OCI-LY7 (cell line): ENCODE results near the gene ANKRD13D.

Source experiments
- EZH2phosphoT487 ChIP-seq: fragments of 200-600 bp; sonication (generic); IDR thresholded peaks from 2 replicates; pipeline ENCODE4 v1.6.1; 2018; ENCODE audit warnings: low read depth, borderline replicate concordance, mild to moderate bottlenecking, mixed run types, antibody characterized with exemption, low read length, moderate library complexity, mixed read lengths
- TF ChIP-seq, protein P1 (sequence below): fragments of 200-600 bp; sonication (generic); conservative IDR thresholded peaks from 2 replicates; pipeline ENCODE4 v1.5.1; 2014; ENCODE audit warnings: mild to moderate bottlenecking, antibody characterized with exemption, low read length, moderate library complexity, mixed read lengths

GRCh38 chr11:67313125-67313890 is 24.2 kb downstream of the ANKRD13D start:
- TF ChIP-seq, protein P1, sequence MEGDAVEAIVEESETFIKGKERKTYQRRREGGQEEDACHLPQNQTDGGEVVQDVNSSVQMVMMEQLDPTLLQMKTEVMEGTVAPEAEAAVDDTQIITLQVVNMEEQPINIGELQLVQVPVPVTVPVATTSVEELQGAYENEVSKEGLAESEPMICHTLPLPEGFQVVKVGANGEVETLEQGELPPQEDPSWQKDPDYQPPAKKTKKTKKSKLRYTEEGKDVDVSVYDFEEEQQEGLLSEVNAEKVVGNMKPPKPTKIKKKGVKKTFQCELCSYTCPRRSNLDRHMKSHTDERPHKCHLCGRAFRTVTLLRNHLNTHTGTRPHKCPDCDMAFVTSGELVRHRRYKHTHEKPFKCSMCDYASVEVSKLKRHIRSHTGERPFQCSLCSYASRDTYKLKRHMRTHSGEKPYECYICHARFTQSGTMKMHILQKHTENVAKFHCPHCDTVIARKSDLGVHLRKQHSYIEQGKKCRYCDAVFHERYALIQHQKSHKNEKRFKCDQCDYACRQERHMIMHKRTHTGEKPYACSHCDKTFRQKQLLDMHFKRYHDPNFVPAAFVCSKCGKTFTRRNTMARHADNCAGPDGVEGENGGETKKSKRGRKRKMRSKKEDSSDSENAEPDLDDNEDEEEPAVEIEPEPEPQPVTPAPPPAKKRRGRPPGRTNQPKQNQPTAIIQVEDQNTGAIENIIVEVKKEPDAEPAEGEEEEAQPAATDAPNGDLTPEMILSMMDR = no peak
- no peak for TF ChIP-seq EZH2phosphoT487
